Lower lobe of right lung (tissue), 2 donors: ENCODE results near the gene WNT4. TPM values are rescaled to one million over a fixed set of nuclear protein-coding genes. Genes with fewer than 3 reads are reported as not detected.
A peak's percentile ranks its signal among the peaks of the same experiment; 100 is the strongest.

Source experiments
- ATAC-seq, 2 donors: fragments of 200-7000 bp; cut with Tn5 transposase; one replicate each; pipeline ENCODE4 v1.9.1; 2020 to 2022; ENCODE audit warnings: mild to moderate bottlenecking in 2 of 2, moderate library complexity in 2 of 2
- DNase-seq: peaks from one replicate; pipeline ENCODE4 v3.0.0-alpha.2; 2020
- H3K27ac ChIP-seq: fragments of 200-600 bp; one replicate; pipeline ENCODE4 v1.8.0; 2022
- H3K27me3 ChIP-seq: fragments of 200-600 bp; one replicate; pipeline ENCODE4 v1.8.0; 2022; ENCODE audit warnings: low read depth
- H3K36me3 ChIP-seq: fragments of 200-600 bp; one replicate; pipeline ENCODE4 v1.8.0; 2022; ENCODE audit warnings: mild to moderate bottlenecking
- H3K4me1 ChIP-seq: fragments of 200-600 bp; one replicate; pipeline ENCODE4 v1.8.0; 2022
- H3K4me3 ChIP-seq: fragments of 200-600 bp; one replicate; pipeline ENCODE4 v1.8.0; 2022; ENCODE audit warnings: mild to moderate bottlenecking
- H3K9me3 ChIP-seq: fragments of 200-600 bp; one replicate; pipeline ENCODE4 v1.8.0; 2022
- intact Hi-C: fragments of 100-400 bp; cut with DNase I; formaldehyde crosslinking; loops from one replicate; pipeline ENCODE4 v1.11.0; 2022
- total RNA-seq: library from RNA; stranded (reverse); fragmentation: NEBNext Ultra II Directional; extraction: Animal tissue kit (Norgen Biotek cat#: 25700); gene quantifications from one replicate; pipeline ENCODE4 v1.2.1, GENCODE V29; 2021
- TF ChIP-seq, protein P1 (sequence below): fragments of 200-600 bp; IDR thresholded peaks from one replicate; pipeline ENCODE4 v1.8.0; 2022; ENCODE audit warnings: antibody characterized with exemption, mild to moderate bottlenecking
- donor health status: DM: no; HTN: yes; CAD: no; lungs with severe emphysema.

WNT4 gene
- total RNA-seq, 1 donor from 2014 or later = 3.8 TPM

GRCh38 chr1:22088331-22088730 is 54.6 kb downstream of the WNT4 start:
- no peaks in the 10 kb centered on the region for H3K27me3 ChIP-seq
- no peak for ATAC-seq
- H3K36me3 ChIP-seq = peaks cover 46% of the 10 kb centered on the region
- TF ChIP-seq, protein P1, sequence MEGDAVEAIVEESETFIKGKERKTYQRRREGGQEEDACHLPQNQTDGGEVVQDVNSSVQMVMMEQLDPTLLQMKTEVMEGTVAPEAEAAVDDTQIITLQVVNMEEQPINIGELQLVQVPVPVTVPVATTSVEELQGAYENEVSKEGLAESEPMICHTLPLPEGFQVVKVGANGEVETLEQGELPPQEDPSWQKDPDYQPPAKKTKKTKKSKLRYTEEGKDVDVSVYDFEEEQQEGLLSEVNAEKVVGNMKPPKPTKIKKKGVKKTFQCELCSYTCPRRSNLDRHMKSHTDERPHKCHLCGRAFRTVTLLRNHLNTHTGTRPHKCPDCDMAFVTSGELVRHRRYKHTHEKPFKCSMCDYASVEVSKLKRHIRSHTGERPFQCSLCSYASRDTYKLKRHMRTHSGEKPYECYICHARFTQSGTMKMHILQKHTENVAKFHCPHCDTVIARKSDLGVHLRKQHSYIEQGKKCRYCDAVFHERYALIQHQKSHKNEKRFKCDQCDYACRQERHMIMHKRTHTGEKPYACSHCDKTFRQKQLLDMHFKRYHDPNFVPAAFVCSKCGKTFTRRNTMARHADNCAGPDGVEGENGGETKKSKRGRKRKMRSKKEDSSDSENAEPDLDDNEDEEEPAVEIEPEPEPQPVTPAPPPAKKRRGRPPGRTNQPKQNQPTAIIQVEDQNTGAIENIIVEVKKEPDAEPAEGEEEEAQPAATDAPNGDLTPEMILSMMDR = no peak
- intact Hi-C loops = no loop called here
- no peak overlapping the region for H3K27ac ChIP-seq
- H3K4me1 ChIP-seq = peaks cover 53% of the 10 kb centered on the region
- no peak overlapping the region for H3K4me3 ChIP-seq
- DNase-seq = no peak
- no peaks in the 10 kb centered on the region for H3K9me3 ChIP-seq

GRCh38 chr1:22080191-22080590 is 62.7 kb downstream of the WNT4 start:
- intact Hi-C loops = no loop called here
- Histone ChIP-seq H3K4me1 (peaks cover 53% of the 10 kb centered on the region), H3K4me3 (no peak overlapping the region), H3K27me3 (no peaks in the 10 kb centered on the region), H3K27ac (no peak overlapping the region), H3K9me3 (no peaks in the 10 kb centered on the region), H3K36me3 (peaks cover 59% of the 10 kb centered on the region)
- DNase-seq (no peak), ATAC-seq (no peak)
- TF ChIP-seq, protein P1 = no peak

GRCh38 chr1:22078133-22078532 is 64.8 kb downstream of the WNT4 start:
- Histone ChIP-seq H3K9me3 (no peaks in the 10 kb centered on the region), H3K27ac (no peak overlapping the region), H3K36me3 (peaks cover 72% of the 10 kb centered on the region), H3K4me3 (no peak overlapping the region), H3K27me3 (no peaks in the 10 kb centered on the region), H3K4me1 (peaks cover 73% of the 10 kb centered on the region)
- DNase-seq (no peak), ATAC-seq (no peak)
- intact Hi-C loops = no loop called here
- TF ChIP-seq, protein P1 = no peak

DNA sequence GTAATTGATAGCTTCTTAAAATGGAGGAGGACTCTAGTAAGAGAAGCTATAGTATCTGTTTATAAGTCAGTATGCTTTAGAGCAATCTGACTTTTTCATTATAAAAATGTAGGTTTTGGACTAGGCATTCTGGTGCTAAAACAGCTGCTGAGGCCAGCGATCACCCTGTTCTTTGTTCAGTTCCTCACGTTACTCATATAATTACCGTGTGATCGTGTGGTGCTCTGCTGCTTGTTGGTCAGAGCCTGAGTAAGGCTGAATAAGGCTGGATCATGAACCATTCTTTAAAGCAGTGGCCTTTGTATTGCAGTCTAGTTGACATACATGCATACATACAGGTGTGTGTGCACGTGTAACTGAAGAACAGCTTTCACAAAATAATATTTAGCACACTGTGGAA is 65.2 kb downstream of the WNT4 start:
- Histone ChIP-seq H3K4me3 (no peak overlapping the region), H3K27ac (no peak overlapping the region), H3K36me3 (peaks cover 68% of the 10 kb centered on the region), H3K27me3 (no peaks in the 10 kb centered on the region), H3K9me3 (no peaks in the 10 kb centered on the region), H3K4me1 (peaks cover 77% of the 10 kb centered on the region)
- intact Hi-C loops = no loop called here
- ATAC-seq = no peak
- no peak for DNase-seq
- TF ChIP-seq, protein P1 = no peak

GRCh38 chr1:22076346-22076745 is 66.6 kb downstream of the WNT4 start:
- DNase-seq (no peak), ATAC-seq (no peak)
- no peak overlapping the region for H3K27ac ChIP-seq
- H3K4me1 ChIP-seq = peaks cover 91% of the 10 kb centered on the region
- no peaks in the 10 kb centered on the region for H3K9me3 ChIP-seq
- H3K4me3 ChIP-seq = no peak overlapping the region
- peaks cover 54% of the 10 kb centered on the region for H3K36me3 ChIP-seq
- intact Hi-C loops = no loop called here
- H3K27me3 ChIP-seq = no peaks in the 10 kb centered on the region
- TF ChIP-seq, protein P1 = no peak

DNA sequence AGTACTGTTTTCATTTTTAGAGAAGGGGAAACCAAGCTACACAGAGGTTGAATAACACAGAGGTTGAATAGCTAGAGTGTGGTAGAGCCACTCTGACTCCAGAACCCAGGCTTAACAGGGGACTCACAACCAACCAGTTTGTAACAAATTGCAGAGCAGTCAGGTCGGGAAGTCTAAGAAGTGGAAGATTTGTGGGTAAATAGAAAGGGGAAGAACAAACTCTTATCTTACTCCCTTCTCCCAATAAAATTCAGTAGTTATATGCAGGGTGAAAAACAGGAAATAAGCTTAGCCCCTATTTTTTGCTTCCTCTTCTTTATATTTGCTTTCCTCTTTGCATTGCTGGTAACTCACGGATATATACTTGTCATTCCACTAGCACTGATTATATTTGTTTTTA is 67.2 kb downstream of the WNT4 start:
- peak; percentile 31 to 52 for ATAC-seq
- peaks cover 90% of the 10 kb centered on the region for H3K4me1 ChIP-seq
- peaks cover 48% of the 10 kb centered on the region for H3K36me3 ChIP-seq
- no peak overlapping the region for H3K27ac ChIP-seq
- no peaks in the 10 kb centered on the region for H3K9me3 ChIP-seq
- intact Hi-C loops = no loop called here
- TF ChIP-seq, protein P1 = no peak
- H3K4me3 ChIP-seq = no peak overlapping the region
- no peaks in the 10 kb centered on the region for H3K27me3 ChIP-seq
- no peak for DNase-seq
